Measurements from ENCODE around the gene BIRC3.
"Not testable (repeated sequence)": the region's sequence is repeated elsewhere in the genome, so short reads cannot be mapped to it uniquely, and the experiment has no call there.

BIRC3 gene

DNA sequence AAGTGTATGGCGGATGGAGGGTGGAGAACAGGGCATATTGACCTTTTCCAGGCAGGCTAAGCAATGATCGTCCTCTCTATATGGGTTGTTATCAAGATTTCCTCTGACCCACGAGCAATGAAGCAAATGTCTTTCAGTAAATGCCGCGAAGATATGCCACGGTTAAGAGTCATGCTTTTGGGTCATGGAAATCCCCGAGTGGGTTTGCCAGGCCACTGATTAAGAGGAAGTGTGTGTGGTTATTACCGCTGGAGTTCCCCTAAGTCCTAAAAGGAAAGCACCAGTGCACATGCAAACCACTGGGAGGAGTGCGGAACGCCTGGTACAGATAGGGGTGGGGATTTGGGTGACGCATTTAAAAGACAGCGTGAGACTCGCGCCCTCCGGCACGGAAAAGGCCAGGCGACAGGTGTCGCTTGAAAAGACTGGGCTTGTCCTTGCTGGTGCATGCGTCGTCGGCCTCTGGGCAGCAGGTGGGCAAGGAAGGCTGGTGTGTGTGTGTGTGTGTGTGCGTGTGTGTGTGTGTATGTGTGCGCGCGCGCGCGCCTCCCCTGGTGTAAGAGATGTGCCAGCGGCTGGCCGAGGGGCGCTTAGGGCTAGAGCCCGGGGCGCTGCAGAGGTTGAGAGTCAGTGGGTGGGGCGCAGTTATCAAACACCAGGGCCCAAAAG lies at the start of gene BIRC3:
Gene BIRC3, plus strand, starts transcription at position 386 of the 669 bp plus-strand sequence. CDS start 7,026 bp downstream, outside the sequence.
- no peak for DNase-seq

DNA sequence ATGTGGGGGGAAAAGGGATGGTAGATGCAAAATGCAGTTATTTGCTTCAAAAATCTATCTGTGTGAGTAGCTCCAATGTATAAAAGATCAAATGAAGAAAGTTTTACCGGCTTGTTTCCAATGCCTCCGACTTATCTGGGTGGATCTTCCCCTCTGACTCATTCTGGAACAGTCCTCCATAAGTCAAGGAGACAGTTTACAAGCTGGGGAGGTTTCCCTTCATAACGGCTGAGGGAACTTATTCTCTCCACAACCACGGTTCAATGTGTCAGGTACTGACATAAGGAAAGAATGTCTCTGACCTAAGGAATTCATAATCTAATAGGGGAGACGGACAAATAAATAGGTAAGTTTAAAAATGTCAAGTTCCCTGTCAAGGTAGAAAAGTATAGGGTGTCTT lies 49.7 kb upstream of the BIRC3 start:
- no peak for DNase-seq

DNA sequence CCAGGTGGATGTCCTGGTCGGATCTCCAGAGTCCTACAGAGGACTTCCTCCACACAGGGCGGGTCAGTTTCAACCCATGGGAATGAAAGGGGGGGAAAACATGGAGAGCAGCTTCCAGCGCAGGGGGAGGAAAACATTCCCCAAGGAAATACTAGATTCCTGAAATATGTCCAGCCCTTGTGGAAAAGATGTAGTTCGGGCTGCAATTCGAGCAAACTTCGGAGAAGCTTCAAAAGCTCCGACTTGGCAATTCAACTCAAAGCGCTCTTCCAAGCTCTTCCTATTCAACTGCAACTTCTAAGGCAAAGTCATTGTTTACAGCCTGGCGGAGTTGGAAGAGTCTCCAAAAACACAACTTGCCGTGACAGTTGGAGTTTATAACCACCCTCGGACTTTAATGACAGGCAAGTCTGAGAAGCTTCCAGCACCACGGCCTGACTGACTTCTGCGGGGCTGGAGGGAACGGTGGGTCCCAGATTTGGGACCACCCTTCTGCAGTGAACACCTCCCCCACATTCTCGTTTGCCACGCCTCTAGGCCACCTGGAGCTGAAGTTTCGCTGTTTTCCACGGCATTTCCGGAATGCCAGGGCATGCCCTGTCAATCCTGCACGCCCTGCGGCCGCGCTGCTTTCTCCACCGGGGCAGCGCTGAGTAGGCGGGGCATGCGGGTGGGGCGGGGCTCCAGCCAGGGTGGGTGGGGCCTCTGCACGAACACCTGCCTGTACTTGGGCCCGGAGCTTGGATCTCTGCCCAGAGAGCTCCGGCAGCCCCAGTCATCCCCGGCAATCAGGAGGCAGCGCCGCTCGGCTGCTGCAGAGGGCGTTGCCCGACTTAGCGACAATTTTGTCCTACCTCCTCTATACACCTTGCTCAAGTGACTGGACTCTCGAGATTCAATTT lies 49.0 kb upstream of the BIRC3 start:
- DNase-seq, result no peak

DNA sequence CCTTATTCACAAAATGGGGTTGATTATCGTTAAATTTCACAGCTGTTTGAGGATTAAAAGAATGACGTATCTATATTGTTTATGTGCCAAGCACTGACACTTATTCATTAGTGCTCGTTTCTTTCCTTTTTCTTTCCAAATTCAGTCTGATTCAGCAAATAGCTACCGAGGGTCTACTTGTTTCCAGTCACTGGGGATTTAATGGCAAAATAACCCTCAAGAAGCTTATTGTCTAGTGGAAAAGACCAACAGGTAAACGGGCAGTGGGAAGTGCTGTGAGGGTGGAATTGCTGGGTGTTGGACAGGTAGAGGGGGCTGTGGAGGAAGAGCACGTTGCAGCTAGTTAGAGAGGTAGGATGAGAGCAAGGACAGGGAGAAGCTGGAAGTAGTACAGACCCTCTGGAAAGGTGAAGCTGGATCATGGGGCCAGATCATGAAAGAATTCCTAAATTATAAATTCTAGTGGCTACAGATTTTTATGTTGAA lies 48.3 kb upstream of the BIRC3 start:
- DNase-seq, result no peak

DNA sequence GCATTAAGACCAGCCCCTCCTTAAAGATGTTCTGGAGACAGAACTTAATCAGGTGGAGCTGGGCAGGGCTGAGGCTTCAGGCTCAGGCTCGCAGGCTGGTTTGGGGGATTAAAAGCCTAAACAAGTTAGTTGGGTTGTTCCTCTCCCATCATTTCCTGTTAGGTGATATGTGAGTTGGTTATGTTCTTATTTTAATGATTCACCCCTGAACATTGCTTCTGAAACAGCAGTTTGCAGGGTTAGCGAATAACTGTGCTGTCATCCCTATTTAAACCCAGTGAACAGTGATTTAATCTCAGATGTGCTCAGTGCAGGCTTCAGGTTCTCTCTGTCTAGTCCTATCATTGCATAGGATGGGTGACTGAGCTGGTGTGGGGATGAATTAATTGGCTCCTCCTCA lies 47.4 kb upstream of the BIRC3 start:
- DNase-seq, result no peak

DNA sequence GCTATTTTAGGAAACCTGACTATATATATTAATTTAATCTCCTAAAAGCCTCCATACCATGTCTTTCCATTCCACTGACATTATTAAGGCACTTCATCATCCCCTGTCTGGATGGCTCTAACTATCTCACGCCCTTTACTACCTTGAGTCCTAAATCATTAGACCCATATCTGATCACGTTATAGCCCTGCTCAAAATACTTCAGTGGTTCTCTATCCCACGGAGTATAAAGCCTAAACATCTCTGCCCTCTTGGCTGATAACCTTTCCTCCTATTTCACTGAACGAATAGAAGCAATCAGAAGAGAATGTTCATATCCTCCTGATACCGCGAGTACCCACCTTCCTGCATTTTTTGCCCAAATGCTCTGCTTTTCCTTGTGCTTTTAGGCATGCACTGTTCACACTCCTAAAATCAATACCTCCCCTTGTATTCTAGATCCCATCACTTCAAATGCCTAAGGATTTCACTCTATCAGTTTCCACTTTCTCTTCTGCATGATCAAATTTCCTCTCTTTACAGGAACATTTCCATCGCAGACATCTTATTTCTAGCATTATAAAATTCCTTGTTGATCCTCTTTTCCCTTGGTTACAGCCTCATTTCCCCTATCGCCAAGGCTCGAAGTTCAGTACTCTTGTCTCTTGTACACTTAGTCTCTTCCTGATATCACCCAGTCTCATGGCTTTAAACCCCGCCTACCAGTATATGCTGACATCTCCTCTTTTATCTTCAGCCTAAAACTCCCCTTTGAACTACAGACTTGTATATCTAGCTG lies 45.0 kb upstream of the BIRC3 start:
- no peak for DNase-seq

DNA sequence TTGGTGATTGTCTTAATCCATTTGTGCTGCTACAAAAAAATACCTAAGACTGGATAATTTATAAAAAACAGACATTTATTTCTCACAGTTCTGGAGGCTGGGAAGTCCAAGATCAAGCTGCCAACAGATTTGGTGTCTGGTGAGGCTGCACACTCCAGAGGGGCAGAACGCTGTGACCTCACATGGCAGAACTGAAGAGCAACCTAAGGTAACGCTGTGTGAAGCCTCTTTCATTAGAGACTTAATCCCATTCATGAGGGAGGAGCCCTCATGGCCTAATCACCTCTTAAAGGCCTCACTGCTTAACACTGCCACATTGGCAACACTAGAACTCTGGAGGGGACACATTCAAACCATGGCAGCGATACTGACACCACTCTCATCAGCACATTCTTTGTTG lies 42.7 kb upstream of the BIRC3 start:
- no peak for DNase-seq

DNA sequence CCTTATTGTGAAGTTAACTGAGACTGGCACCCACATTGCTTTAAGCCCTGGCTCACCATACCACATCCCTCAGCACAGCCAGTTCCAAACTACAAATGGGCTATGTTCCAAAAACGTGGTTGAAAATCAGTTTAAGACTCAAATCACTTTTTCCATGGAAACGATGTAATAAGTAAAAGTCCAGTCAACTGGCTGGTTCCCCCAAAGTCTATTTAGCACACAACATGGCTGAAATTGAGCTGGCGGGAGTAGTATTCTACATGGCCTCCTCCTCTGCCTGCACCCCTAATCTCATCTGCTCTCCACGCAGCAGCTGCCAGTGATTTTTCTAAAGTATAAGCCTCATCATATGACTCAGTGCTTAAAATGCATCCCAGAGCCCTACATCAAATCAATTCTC lies 40.9 kb upstream of the BIRC3 start:
- DNase-seq, result no peak

DNA sequence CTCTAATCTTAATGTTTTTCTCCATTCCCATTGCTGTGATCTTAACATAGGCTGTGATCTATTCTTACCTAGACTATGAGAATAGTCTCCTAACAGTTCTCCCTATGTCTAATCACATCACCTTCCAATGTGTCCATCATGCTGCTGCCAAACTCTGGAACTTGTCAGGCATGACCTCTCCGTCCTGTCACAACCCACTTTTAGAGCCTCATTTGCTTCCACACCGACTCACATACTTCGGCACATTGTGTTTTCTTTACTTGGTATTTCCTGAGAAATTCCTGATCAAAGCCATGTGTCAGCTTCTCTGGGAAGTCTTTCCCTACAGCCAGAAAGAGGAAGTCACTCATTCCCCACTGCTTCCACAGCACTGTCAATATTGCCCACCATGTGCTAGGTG lies 40.5 kb upstream of the BIRC3 start:
- no peak for DNase-seq

DNA sequence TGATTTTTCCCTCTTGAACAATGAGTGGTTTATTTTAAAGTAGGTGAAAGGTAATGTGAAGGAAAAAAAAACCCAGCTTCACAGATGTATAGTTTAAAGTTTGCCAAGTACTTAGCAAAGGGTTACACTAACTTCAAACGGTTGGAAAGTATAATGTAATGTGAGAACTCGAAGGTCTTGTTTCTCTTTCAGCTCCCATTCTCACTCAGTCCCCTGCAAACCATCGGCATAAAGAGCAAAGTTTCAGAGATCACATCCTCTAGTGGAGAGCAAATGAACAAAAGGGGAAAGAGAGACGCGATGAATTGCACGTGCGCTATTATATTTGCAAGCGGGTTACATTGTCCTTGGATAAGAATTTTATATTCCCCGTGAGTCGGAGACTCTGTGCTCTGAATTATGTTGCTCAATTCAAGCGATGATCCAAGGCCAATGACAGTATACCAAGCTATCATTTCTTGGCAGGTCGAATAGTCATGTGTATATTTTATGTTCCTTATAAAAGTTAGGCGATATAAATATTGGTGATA lies 37.6 kb upstream of the BIRC3 start:
- DNase-seq, result no peak

DNA sequence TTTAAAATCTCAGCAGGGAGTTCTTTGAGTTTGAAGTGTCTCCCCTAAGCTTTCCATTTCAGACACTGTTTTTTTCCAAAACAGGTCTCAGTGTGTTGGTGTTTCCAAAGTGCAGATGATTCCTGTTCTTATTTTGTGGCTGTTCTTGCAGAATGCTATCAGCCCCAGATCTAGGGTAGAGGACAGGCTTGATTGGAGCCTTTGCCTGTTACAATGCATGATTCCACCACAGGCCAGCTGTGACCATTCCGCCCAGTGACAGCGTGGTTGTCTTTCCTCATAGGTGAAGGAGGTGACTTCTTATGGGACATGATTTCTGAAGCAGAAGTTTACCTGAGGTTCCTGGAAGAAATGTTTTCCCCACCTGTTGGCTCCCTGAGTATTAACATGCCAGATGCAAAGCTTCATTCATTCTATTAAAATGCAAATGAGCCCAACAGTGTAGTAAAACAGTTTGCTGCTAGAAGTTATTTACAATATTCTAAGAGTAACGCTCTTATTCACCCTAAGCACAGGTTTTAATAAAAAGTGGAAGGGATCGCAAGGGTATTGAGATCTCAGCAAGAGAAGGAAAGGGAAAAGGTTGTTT lies 36.9 kb upstream of the BIRC3 start:
- DNase-seq, result no peak

DNA sequence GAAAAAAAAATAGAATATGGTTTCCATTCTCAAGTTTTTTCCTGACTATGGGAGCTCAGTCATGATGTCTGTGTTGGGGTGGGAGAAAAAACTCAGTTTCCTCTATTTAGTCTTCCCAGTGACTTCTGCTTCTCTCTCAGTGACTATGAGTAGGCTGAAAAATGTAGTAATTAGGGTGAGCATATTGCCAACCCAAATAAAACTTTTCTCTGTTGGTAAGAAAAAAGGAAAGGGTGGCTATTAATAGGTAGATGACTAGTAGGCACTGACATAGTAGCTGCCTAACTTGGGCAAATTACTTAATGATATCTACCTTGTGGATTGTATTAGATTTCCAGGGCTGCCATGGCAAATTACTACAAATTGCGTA lies 34.2 kb upstream of the BIRC3 start:
- no peak for DNase-seq

DNA sequence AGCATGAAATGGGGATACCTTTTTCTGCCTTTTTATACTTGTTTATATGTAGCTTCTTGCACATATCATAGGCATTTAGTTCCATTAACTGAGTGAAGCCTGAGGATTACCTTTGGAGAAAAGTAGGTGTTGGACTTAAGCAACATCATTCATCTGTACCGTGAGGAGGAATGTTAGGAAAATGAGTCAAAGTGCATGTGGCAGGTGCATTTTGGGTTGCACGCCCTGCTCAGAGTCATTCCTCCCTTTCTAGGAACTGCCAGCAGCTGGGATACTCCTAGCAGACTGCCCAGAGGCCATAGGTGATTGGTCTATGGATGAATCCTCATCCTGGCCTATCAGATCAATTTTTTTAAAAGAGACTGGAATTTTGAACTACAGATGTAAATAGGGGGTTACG lies 33.3 kb upstream of the BIRC3 start:
- DNase-seq, result no peak

DNA sequence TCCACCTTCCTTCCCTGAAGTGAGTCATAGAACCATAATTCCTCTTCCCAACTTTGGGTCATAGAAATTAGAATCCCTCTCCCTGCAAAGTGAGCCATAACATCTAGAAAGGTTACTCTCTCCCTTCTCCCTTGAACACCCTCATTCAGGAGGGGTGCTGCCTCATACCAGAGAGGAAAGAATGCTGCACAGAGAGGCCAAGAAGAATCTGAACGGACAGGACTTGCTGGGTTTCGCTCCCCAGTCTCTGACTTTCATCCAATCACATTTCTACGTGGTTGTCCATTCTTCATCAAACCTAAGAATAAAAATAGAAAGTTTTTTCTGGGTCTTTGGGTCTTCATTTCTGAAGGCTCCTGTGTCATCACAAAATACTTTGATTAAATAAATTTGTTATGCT lies 31.0 kb upstream of the BIRC3 start:
- DNase-seq, result no peak

DNA sequence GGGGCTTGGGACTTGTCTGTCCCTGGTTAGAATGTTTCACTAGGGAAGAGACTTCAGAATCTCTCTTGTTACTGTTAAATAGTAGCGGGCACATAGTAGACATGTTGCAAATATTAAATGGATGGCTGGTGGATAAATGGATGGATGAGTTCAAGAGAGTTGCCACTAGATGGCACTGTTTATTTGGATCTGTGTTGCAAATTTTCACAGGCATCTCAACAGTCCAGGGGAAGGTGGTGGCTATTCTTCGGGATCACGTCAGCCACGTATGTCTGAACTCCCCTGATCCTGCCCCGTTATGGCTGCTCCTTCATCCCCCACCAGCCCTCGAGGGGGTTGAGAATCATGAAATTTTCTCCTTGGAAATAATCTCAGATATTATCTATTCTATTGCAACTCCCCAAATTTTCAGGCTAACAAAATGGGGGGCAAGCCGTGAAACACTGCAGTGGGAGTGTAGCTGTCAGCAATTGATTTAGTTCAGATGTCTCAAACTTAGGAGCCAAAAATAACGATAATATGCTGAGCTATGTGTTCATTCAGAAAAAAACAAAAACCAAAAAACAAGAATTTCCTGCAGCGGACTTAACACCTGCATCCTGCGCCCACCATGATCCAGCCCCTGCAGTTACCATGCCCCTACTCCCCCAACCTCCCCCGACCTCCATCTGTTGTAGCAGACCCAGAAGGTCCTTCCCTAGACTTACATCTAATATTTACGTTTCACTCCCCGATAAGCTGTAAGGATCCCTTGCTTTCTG lies 29.1 kb upstream of the BIRC3 start:
- no peak for DNase-seq

DNA sequence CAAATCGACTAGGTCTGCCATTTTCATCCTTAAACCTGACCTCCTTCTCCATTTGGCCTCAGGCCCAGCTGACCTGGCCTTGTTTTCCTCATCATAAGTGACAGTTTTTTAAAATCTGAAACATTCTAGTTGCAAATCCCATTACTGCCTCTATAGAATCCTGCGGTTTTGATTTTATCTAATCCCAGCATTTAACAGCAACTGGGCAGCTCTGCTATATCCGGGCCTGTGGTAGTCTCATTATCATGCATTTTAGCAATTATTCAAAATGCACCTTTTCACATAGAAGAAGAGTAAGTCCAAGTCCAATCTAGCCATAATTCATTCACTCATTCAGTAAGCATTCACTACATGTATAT lies 28.6 kb upstream of the BIRC3 start:
- DNase-seq, result no peak

DNA sequence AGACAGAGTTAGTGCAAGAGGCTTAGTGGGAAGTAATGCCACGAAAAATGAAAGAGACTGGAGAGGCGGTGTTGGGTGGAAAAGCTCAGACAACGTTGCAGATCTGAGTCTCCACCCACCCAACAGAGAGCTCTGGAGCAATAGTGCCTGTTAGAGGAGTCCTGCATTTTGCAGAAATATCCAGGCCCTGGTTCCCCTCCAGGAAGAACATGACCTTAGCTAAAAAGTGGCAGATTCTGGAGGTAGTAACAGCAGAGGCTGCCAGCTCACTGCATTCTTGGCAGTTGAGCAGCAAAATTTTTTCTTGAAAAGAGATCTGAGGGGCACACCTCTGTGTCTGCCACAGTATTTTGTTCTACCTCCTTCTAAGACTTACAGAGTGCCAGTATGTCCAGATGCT lies 27.7 kb upstream of the BIRC3 start:
- no peak for DNase-seq

DNA sequence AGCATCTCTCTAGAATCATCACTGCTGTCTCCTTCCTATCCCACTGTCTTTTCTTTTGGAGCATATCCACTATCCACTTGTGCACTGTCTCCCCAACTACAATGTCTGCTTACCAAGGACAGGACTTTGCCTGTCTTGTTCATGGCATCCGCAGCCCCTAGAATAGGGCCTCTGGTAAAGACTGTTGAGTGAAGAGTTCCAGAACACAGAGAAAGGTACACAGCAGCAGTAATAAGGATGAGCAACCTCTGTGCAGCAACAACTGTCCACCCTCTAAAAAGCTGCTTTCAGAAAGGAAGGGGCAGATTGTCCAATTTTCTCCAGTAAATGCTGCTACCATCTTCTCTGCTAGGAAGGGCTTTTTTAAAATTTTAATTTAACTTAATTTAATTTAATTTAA lies 25.5 kb upstream of the BIRC3 start:
- DNase-seq, result no peak

DNA sequence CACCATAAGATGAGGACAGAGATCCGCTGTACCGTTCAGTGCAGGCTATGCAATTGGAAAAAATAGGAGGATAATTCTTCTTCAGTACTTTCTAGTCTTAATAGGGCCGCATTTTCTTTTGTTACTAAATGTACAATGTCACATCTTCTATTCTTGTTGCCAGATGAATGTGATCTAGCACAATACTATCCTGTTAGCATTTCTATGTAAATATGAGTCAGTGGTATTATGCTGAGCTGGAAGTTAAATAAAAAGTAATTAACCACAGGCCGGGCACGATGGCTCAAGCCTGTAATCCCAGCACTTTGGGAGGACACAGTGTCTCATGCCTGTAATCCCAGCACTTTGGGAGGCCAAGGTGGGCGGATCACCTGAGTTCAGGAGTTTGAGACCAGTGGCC lies 24.4 kb upstream of the BIRC3 start:
- no peak for DNase-seq

DNA sequence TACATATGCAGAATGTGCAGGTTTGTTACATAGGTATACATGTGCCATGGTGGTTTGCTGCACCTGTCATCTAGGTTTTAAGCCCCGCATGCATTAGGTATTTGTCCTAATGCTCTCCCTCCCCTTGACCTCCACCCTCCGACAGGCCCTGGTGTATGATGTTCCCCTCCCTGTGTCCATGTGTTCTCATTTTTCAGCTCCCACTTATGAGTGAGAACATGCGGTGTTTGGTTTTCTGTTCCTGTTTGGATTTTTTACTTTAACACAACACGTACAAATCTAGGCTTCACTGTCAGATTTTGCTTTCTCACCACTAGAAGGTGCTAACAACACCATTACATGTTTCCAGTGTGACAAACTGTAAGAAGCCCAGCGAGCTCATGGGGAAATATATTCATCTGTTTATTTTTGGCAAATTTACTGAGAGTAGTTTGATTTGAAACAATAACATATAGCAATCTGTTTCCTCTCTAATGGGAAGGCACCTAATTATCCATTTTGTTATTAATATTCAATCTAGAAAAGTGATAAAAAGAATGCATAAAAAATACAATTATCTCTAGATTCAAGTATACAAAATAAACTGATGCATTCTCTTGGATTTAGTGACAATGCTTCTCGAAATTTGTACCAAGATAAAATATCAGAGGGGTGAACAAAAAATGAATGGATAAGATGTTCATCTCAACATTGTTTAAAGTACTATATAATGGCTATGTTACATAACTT lies 23.2 kb upstream of the BIRC3 start:
- DNase-seq, result no peak

DNA sequence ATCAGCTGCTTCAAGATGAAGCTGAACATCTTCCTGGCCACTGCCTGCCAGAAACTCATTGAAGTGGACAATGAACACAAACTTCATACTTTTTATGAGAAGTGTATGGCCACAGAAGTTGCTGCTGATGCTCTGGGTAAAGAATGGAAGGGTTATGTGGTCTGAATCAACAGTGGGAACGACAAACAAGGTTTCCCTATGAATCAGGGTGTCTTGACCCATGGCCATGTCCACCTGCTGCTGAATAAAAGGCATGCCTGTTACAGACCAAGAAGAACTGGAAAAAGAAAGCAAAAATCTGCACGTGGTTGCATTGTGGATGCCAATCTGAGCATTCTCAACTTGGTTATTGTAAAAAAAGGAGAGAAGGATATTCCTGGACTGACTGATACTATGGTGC lies 22.2 kb upstream of the BIRC3 start:
- DNase-seq, result no peak

DNA sequence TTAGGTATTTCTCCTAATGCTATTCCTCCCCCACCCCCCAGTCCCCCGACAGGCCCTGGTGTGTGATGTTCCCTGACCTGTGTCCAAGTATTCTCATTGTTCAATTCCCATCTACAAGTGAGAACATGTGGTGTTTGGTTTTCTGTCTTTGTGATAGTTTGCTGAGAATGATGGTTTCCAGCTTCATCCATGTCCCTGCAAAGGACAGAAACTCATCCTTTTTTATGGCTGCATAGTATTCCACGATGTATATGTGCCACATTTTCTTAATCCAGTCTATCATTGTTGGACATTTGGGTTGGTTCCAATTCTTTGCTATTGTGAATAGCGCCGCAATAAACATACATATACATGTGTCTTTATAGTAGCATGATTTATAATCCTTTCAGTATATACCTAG lies 20.5 kb upstream of the BIRC3 start:
- not testable (repeated sequence) for DNase-seq

Data from NCI-H1694 (cell line).